PC-3 (cell line): ENCODE measurements around the gene SPDYE6. TPM values are rescaled to one million over a fixed set of nuclear protein-coding genes. Genes with fewer than 3 reads are reported as not detected.

Experiments used
- ATAC-seq: fragments of 200-7000 bp; cut with Tn5 transposase; 2 replicates; pipeline ENCODE4 v1.9.1; 2020; ENCODE audit warnings: mild to moderate bottlenecking, moderate library complexity
- BruUV-seq: library from RNA; stranded (reverse); fragments of 400-500 nt; replicated peaks from 2 replicates; lab custom pipeline; 2021; lab: Mats Ljungman, UMichigan
- CTCF ChIA-PET: fragments of 300-600 bp; sonication (Branson Sonifier 250); formaldehyde crosslinking; loops from one replicate; lab custom pipeline; 2022; ENCODE audit warnings: antibody characterized with exemption; lab: Charles Lee
- POLR2A ChIA-PET: fragments of 300-600 bp; sonication (Branson Sonifier 250); formaldehyde crosslinking; loops from one replicate; lab custom pipeline; 2022; ENCODE audit warnings: antibody characterized with exemption; ENCODE audit not compliant: unreplicated experiment; lab: Charles Lee
- DNase-seq: peaks from one replicate; pipeline ENCODE4 v3.0.0-alpha.2; 2015
- H2AFZ ChIP-seq: fragments of 300-600 bp; sonication (generic); 2 replicates; pipeline ENCODE4 v1.6.0; 2016; ENCODE audit warnings: antibody characterized with exemption, low read length
- H3F3A ChIP-seq: fragments of 300-600 bp; sonication (generic); one replicate; pipeline ENCODE4 v1.6.0; 2017; ENCODE audit warnings: antibody characterized with exemption, low read length, control low read depth, mild to moderate bottlenecking; ENCODE audit not compliant: unreplicated experiment
- H3K27ac ChIP-seq: fragments of 300-600 bp; sonication (generic); 2 replicates; pipeline ENCODE4 v1.5.1; 2016; ENCODE audit warnings: mild to moderate bottlenecking, low read length
- H3K27me3 ChIP-seq: fragments of 300-600 bp; sonication (generic); 2 replicates; pipeline ENCODE4 v1.6.1; 2016; ENCODE audit warnings: low read length, mixed read lengths
- H3K36me3 ChIP-seq: fragments of 300-600 bp; sonication (generic); 2 replicates; pipeline ENCODE4 v1.6.1; 2016; ENCODE audit warnings: low read depth, mixed run types, low read length, mixed read lengths
- H3K4me1 ChIP-seq: fragments of 300-600 bp; sonication (generic); 2 replicates; pipeline ENCODE4 v1.5.1; 2016; ENCODE audit warnings: low read length; ENCODE audit not compliant: insufficient read depth
- H3K4me2 ChIP-seq: fragments of 300-600 bp; sonication (generic); 2 replicates; pipeline ENCODE4 v1.6.0; 2016; ENCODE audit warnings: low read length
- H3K4me3 ChIP-seq: fragments of 300-600 bp; sonication (generic); 2 replicates; pipeline ENCODE4 v1.5.1; 2016; ENCODE audit warnings: mild to moderate bottlenecking, low read length, mixed read lengths
- H3K79me2 ChIP-seq: fragments of 300-600 bp; sonication (generic); 2 replicates; pipeline ENCODE4 v1.6.1; 2017; ENCODE audit warnings: low read length, mixed read lengths
- H3K9ac ChIP-seq: fragments of 300-600 bp; sonication (generic); 2 replicates; pipeline ENCODE4 v1.6.0; 2016; ENCODE audit warnings: mild to moderate bottlenecking, low read length
- H3K9me2 ChIP-seq: fragments of 300-600 bp; sonication (generic); replicated peaks from 2 replicates; pipeline ENCODE4 v1.6.1; 2016; ENCODE audit warnings: mixed run types, low read length, mixed read lengths
- H3K9me3 ChIP-seq: fragments of 300-600 bp; sonication (generic); 2 replicates; pipeline ENCODE4 v1.6.1; 2016; ENCODE audit warnings: low read length, mixed read lengths
- H4K20me1 ChIP-seq: fragments of 300-600 bp; sonication (generic); 2 replicates; pipeline ENCODE4 v1.6.1; 2016; ENCODE audit warnings: low read length, mixed read lengths
- CTCF ChIP-seq: fragments of 300-600 bp; sonication (generic); conservative IDR thresholded peaks from 2 replicates; pipeline ENCODE4 v1.5.1; 2017; ENCODE audit warnings: antibody characterized with exemption, low read depth, mild to moderate bottlenecking, low read length
- EZH2 ChIP-seq: fragments of 300-600 bp; sonication (generic); IDR thresholded peaks from one replicate; pipeline ENCODE4 v1.6.1; 2017; ENCODE audit warnings: antibody characterized with exemption, mild to moderate bottlenecking, low read length; ENCODE audit not compliant: unreplicated experiment
- EZH2phosphoT487 ChIP-seq: fragments of 300-600 bp; sonication (generic); IDR thresholded peaks from 2 replicates; pipeline ENCODE4 v1.6.1; 2018; ENCODE audit warnings: mild to moderate bottlenecking, antibody characterized with exemption, low read length, borderline replicate concordance
- intact Hi-C: fragments of 100-400 bp; cut with micrococcal nuclease; formaldehyde crosslinking; loops from 2 replicates; pipeline ENCODE4 v1.9.0; 2023
- total RNA-seq: library from RNA; depleted of rRNA; stranded (reverse); fragments of >200 nt; gene quantifications from 2 replicates; pipeline ENCODE4 v1.2.3, GENCODE V29; 2014

The SPDYE6 gene
- total RNA-seq, 1 experiment from 2014 or later, result not detected

DNA sequence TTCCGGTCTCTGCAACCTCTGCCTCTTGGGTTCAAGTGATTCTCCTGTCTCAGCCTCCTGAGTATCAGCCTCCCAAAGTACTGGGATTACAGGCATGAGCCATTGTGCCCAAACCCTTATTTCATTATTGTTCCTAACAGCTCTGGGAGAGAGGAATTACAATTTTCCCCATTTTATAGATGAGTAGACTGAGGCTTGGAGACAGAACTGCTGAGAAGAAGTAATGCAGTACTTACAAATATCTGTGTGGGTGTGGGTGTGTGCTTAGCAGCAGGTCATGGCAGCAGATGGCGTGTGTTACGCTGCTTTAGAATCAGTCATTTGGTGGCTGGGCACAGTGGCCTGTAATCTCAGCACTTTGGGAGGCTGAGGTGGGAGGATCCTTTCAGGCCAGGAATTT is 47.3 kb upstream of the SPDYE6 start:
- no peaks in the 10 kb centered on the region for H3K9me3 ChIP-seq
- H3K9ac ChIP-seq, result no peak overlapping the region
- no peaks in the 10 kb centered on the region for H3F3A ChIP-seq
- no peak overlapping the region for H2AFZ ChIP-seq
- intact Hi-C loops, result no loop called here
- H4K20me1 ChIP-seq, result no peaks in the 10 kb centered on the region
- H3K4me3 ChIP-seq, result no peak overlapping the region
- H3K79me2 ChIP-seq, result no peaks in the 10 kb centered on the region
- ATAC-seq (no peak), DNase-seq (no peak)
- H3K36me3 ChIP-seq, result peaks cover 41% of the 10 kb centered on the region
- H3K27me3 ChIP-seq, result no peaks in the 10 kb centered on the region
- no TSS peak for BruUV-seq
- H3K4me2 ChIP-seq, result no peak overlapping the region
- no peaks in the 10 kb centered on the region for H3K9me2 ChIP-seq
- H3K4me1 ChIP-seq, result no peaks in the 10 kb centered on the region
- H3K27ac ChIP-seq, result no peak overlapping the region
- TF ChIP-seq EZH2phosphoT487 (no peak), EZH2 (no peak), CTCF (no peak)
- POLR2A ChIA-PET, result no interaction called here
- CTCF ChIA-PET, result no interaction called here

- DNase-seq, result no peak
- Histone ChIP-seq H3K4me2 (no peak overlapping the region), H3K9me2 (no peaks in the 10 kb centered on the region), H4K20me1 (no peaks in the 10 kb centered on the region), H2AFZ (no peak overlapping the region), H3K4me1 (peaks cover 8% of the 10 kb centered on the region), H3K36me3 (peaks cover 17% of the 10 kb centered on the region), H3K27ac (no peak overlapping the region), H3K9ac (no peak overlapping the region), H3K79me2 (peaks cover 18% of the 10 kb centered on the region), H3F3A (no peaks in the 10 kb centered on the region), H3K27me3 (no peaks in the 10 kb centered on the region), H3K4me3 (no peak overlapping the region), H3K9me3 (no peaks in the 10 kb centered on the region)
- POLR2A ChIA-PET, result no interaction called here
- CTCF ChIA-PET, result no interaction called here
- BruUV-seq, result no TSS peak
- TF ChIP-seq EZH2 (no peak), CTCF (no peak), EZH2phosphoT487 (no peak)
- intact Hi-C loops, result no loop called here
- ATAC-seq, result no peak
Observed at GRCh38 chr7:102400360-102400759, 44.1 kb upstream of the SPDYE6 start.

DNA sequence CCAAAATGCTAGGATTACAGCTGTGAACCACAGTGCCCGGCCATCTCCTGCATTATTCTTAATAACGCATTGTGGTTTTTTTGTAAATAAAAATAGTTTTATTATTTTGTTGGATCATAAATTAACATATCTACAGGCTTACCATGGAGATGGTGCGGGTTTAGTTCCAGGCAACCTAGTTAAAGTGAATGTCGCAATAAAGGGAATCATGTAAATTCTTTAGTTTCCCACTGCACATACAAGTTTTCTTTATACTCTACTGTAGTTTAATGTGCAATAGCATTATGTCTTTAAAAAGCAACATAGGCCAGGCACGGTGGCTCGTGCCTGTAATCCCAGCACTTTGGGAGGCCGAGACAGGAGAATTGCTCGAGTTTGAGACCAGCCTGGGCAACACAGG is 42.3 kb upstream of the SPDYE6 start:
- BruUV-seq, result no TSS peak
- no peak for TF ChIP-seq EZH2
- no peak for TF ChIP-seq CTCF
- no peak for TF ChIP-seq EZH2phosphoT487
- Histone ChIP-seq H4K20me1 (no peaks in the 10 kb centered on the region), H2AFZ (no peak overlapping the region), H3K79me2 (peaks cover 18% of the 10 kb centered on the region), H3K9me3 (no peaks in the 10 kb centered on the region), H3K9ac (no peak overlapping the region), H3K27me3 (no peaks in the 10 kb centered on the region), H3K4me2 (no peak overlapping the region), H3F3A (no peaks in the 10 kb centered on the region), H3K27ac (no peak overlapping the region), H3K4me3 (no peak overlapping the region), H3K36me3 (peaks cover 14% of the 10 kb centered on the region), H3K9me2 (no peaks in the 10 kb centered on the region), H3K4me1 (peaks cover 11% of the 10 kb centered on the region)
- POLR2A ChIA-PET, result no interaction called here
- intact Hi-C loops, result loop anchor here (5.0 kb wide), 1 partner anchor 54 kb away; no protein-coding TSS in a partner anchor
- DNase-seq (no peak), ATAC-seq (no peak)
- CTCF ChIA-PET, result no interaction called here
